K562 (cell line): Measurements from ENCODE around the gene PTAFR. TPM values are rescaled to one million over a fixed set of nuclear protein-coding genes. Genes with fewer than 3 reads are reported as not detected.

Source experiments
- ATAC-seq: fragments of 200-7000 bp; cut with Tn5 transposase; 3 replicates; pipeline ENCODE4 v1.9.1; 2020; ENCODE audit warnings: moderate library complexity
- BruUV-seq: library from RNA; stranded (reverse); fragments of 400-500 nt; replicated peaks from 2 replicates; lab custom pipeline; 2021; lab: Mats Ljungman, UMichigan
- CTCF ChIA-PET: fragments of 300-600 bp; formaldehyde crosslinking; extraction: SDS; loops from one replicate; lab custom pipeline; 2021; ENCODE audit warnings: low intra/inter-chr PET ratio; lab: Yijun Ruan, JAX
- POLR2A ChIA-PET: fragments of 300-600, 350-650 bp; sonication (Branson Sonifier 250); formaldehyde crosslinking; extraction: SDS; loops from one replicate; lab custom pipeline; 2021; ENCODE audit warnings: antibody characterized with exemption, inconsistent platforms; lab: Yijun Ruan, JAX
- DNase-seq, 4 experiments: peaks; one replicate each; pipeline versions ENCODE4 v3.0.0 to v3.0.0-alpha.2; 2011 to 2018; ENCODE audit warnings: low spot score in 3 of 4, mixed read lengths in 3 of 4; ENCODE audit errors: extremely low read depth in 1 of 4
- FAIRE-seq: peaks from 2 replicates; lab custom pipeline; 2011; peaks lifted over from hg19 to GRCh38; lab: Jason Lieb, UNC
- H2AFZ ChIP-seq: 2 replicates; pipeline ENCODE4 v1.6.0; 2011; ENCODE audit warnings: low read depth, low read length, control low read depth, inconsistent platforms
- H3K27ac ChIP-seq: fragments of 200-600 bp; 3 replicates; pipeline ENCODE4 v1.8.0; 2011; ENCODE audit warnings: low read depth, mild to moderate bottlenecking, control low read depth, inconsistent platforms, low read length, moderate library complexity, mixed read lengths; ENCODE audit errors: extremely low read depth
- H3K27me3 ChIP-seq, 2 experiments: fragments of 300-600 bp in 1 of 2; 2 replicates in 1 of 2; 3 replicates in 1 of 2; pipeline versions ENCODE4 v1.6.0 to v1.8.0; 2011; ENCODE audit warnings: inconsistent platforms in 2 of 2, low read length in 2 of 2, mild to moderate bottlenecking in 1 of 2, mixed read lengths in 1 of 2, moderate library complexity in 1 of 2; ENCODE audit not compliant: control insufficient read depth in 2 of 2, insufficient read depth in 2 of 2
- H3K36me3 ChIP-seq: fragments of 300-600 bp; 3 replicates; pipeline ENCODE4 v1.8.0; 2011; ENCODE audit warnings: mild to moderate bottlenecking, low read length, inconsistent platforms; ENCODE audit not compliant: control insufficient read depth, insufficient read depth
- H3K4me1 ChIP-seq, 2 experiments: fragments of 200-600 bp in 1 of 2; replicated peaks in 1 of 2; 2 replicates in 1 of 2; 3 replicates in 1 of 2; pipeline versions ENCODE4 v1.5.1 to v1.8.0; 2011; ENCODE audit warnings: inconsistent platforms in 2 of 2, low read length in 2 of 2, mild to moderate bottlenecking in 1 of 2, mixed read lengths in 1 of 2, moderate library complexity in 1 of 2; ENCODE audit not compliant: control insufficient read depth in 2 of 2, insufficient read depth in 2 of 2
- H3K4me2 ChIP-seq: 2 replicates; pipeline ENCODE4 v1.6.1; 2011; ENCODE audit warnings: low read length, control low read depth, inconsistent platforms, mixed read lengths; ENCODE audit not compliant: insufficient read depth
- H3K4me3 ChIP-seq: fragments of 200-600 bp; sonication (generic), shearing (Covaris generic); 2 replicates; pipeline ENCODE4 v1.5.1; 2016; ENCODE audit warnings: control low read depth, inconsistent platforms
- H3K79me2 ChIP-seq: fragments of 200-600 bp; 3 replicates; pipeline ENCODE4 v1.8.0; 2011; ENCODE audit warnings: low read length, inconsistent platforms; ENCODE audit not compliant: control insufficient read depth, insufficient read depth
- H3K9ac ChIP-seq, 2 experiments: 2 replicates each; pipeline versions ENCODE4 v1.6.0 to v1.6.1; 2011; ENCODE audit warnings: low read depth in 2 of 2, low read length in 2 of 2, control low read depth in 1 of 2, inconsistent platforms in 1 of 2, mild to moderate bottlenecking in 1 of 2, mixed read lengths in 1 of 2; ENCODE audit not compliant: insufficient read depth in 1 of 2
- H3K9me1 ChIP-seq: one replicate; pipeline ENCODE4 v1.6.0; 2011; ENCODE audit warnings: inconsistent platforms, mild to moderate bottlenecking, low read length, moderate library complexity; ENCODE audit not compliant: control insufficient read depth, insufficient read depth
- H3K9me3 ChIP-seq: replicated peaks from 2 replicates; pipeline ENCODE4 v1.5.1; 2011; ENCODE audit warnings: low read depth, low read length, inconsistent platforms; ENCODE audit not compliant: control insufficient read depth, insufficient read depth
- H4K20me1 ChIP-seq: replicated peaks from 2 replicates; pipeline ENCODE4 v1.6.1; 2011; ENCODE audit warnings: low read length, inconsistent platforms, mixed read lengths; ENCODE audit not compliant: control insufficient read depth, insufficient read depth
- ESRRB ChIP-seq: fragments of 250-450 bp; sonication (Bioruptor Pico); IDR thresholded peaks from 2 replicates; pipeline ENCODE4 v1.5.0; 2020; ENCODE audit warnings: mild to moderate bottlenecking, moderate library complexity, borderline replicate concordance
- KAT8 ChIP-seq: fragments of 450-650 bp; IDR thresholded peaks from 2 replicates; pipeline ENCODE4 v1.6.1; 2016; ENCODE audit warnings: low read depth, mild to moderate bottlenecking
- RB1 ChIP-seq: fragments of 450-650 bp; IDR thresholded peaks from 2 replicates; pipeline ENCODE4 v1.6.1; 2017; ENCODE audit warnings: low read depth, mild to moderate bottlenecking
- RBM25 ChIP-seq: fragments of 200-400 bp; formaldehyde crosslinking; IDR thresholded peaks from 2 replicates; pipeline ENCODE4 v1.6.1; 2018; ENCODE audit warnings: low read length, low read depth, moderate library complexity; ENCODE audit not compliant: severe bottlenecking
- SRSF1 ChIP-seq: fragments of 200-400 bp; formaldehyde crosslinking; IDR thresholded peaks from 2 replicates; pipeline ENCODE4 v1.6.1; 2017; ENCODE audit warnings: mild to moderate bottlenecking, low read depth, low read length, moderate library complexity
- SRSF3 ChIP-seq: fragments of 200-400 bp; formaldehyde crosslinking; IDR thresholded peaks from 2 replicates; pipeline ENCODE4 v1.6.1; 2016; ENCODE audit warnings: mild to moderate bottlenecking, low read length, moderate library complexity; ENCODE audit not compliant: insufficient read depth
- TCF7 ChIP-seq: sonication (generic); IDR thresholded peaks from 2 replicates; pipeline ENCODE4 v1.6.1; 2016; ENCODE audit warnings: antibody characterized with exemption, borderline replicate concordance
- ZFP1 ChIP-seq: fragments of 450-650 bp; formaldehyde crosslinking; IDR thresholded peaks from 2 replicates; pipeline ENCODE4 v1.4.0; 2020; ENCODE audit warnings: mild to moderate bottlenecking, mixed read lengths
- ZMIZ1 ChIP-seq, 2 experiments: fragments of 150-350 bp in 1 of 2; IDR thresholded peaks; 2 replicates each; pipeline ENCODE4 v1.6.1; 2012 to 2016; ENCODE audit warnings: low read depth in 2 of 2, low read length in 2 of 2, mild to moderate bottlenecking in 1 of 2, moderate library complexity in 1 of 2
- WGBS: fragments of 100-300 bp; shearing (Covaris generic); methylation state at CpG from one replicate; pipeline ENCODE4 v1.1.6; 2016; ENCODE audit warnings: low coverage, mixed read lengths; ENCODE audit not compliant: insufficient coverage; ENCODE audit errors: missing lambda C conversion rate; 5-methylcytosine and 5-hydroxymethylcytosine counted together
- in situ Hi-C: fragments of 300-500 bp; cut with MboI; formaldehyde crosslinking; loops from 4 replicates; pipeline ENCODE4 v1.15.0; 2018; ENCODE audit warnings: inconsistent platforms, mixed read lengths
- intact Hi-C: fragments of 100-400 bp; cut with micrococcal nuclease; formaldehyde crosslinking; loops from 2 replicates; pipeline ENCODE4 v1.14.2; 2022
- polyA plus RNA-seq, 8 experiments: library from polyadenylated mRNA; depleted of rRNA in 4 of 8; stranded (reverse) in 5 of 8; unstranded in 3 of 8; fragments of >200 nt; fragmentation: Nextera tagmentation in 2 of 8; fragmentation: Illumina TruSeq in 1 of 8; extraction: Ambion mirVana in 2 of 8; extraction: Trizol in 1 of 8; gene quantifications; 2 replicates each; pipeline versions ENCODE4 v1.2.1 to v1.2.3, GENCODE V29; 2011 to 2014; ENCODE audit warnings: inconsistent platforms in 1 of 8, missing spikeins in 1 of 8
- total RNA-seq, 7 experiments: library from RNA; depleted of rRNA in 6 of 7; stranded (reverse); fragments of >200 nt in 6 of 7; fragmentation: Illumina TruSeq in 2 of 7; extraction: Trizol in 2 of 7; gene quantifications; 2 replicates each; pipeline versions ENCODE4 v1.2.1 to v1.2.3, GENCODE V29; 2011 to 2021; ENCODE audit warnings: low replicate concordance in 1 of 7
- TF ChIP-seq, protein P1 (sequence below): sonication (generic); IDR thresholded peaks from 2 replicates; pipeline ENCODE4 v1.6.1; 2016
- TF ChIP-seq, protein P2 (sequence below): fragments of 200-800 bp; sonication (Bioruptor generic); IDR thresholded peaks from 2 replicates; pipeline ENCODE4 v1.6.1; 2017; ENCODE audit warnings: missing genetic modification characterization, missing compliant biosample characterization

PTAFR gene
- total and polyA plus RNA-seq, 9 of the 15 experiments (the other 6 are each of a cell fraction or from before 2014, with no cell fraction given) = 0.15 to 0.55 (median 0.40) TPM; not detected in 1

DNA sequence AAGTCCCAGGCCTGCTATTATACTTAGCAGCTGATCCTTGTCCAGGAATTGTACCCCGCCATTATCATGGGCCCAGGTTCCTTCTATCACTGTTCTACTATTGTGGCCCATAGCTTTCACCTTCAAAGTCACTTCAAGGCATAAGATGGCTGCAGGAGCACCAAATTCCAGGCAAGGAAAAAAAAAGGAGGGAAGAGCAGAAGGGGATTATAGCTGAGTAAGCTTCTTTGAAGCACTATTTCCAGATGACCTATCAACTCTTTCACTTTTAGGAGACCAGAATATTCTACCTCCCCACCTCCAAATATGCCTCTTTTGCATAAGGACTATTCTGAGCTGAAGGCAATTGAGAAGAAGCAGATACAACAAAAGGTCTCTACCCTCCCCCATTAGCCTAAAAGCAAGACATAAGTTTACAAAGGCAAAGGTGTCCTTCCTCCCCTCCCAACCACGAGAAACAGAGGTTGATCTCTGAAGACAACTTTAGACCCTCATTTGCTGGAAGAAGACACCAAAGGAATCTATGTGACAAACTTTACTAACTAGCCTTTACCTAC lies 41.8 kb downstream of the PTAFR start (continued):
- TF ChIP-seq ZMIZ1 (IDR thresholded peaks at IDR 0.05; ENCODE audit: low read depth in 2 of 2, low read length in 2 of 2) = no peak

GRCh38 chr1:28132171-28133167 lies 44.0 kb downstream of the PTAFR start:
- Histone ChIP-seq H3K79me2 (no peaks in the 10 kb centered on the region), H3K9me1 (no peaks in the 10 kb centered on the region), H3K27ac (no peak overlapping the region; the same call in 2 of the 3 replicates), H3K9ac (no peak overlapping the region), H3K4me1 (peaks cover 9 to 16% of the 10 kb centered on the region in 2 experiments; a peak in 4 of 5 replicates), H3K4me2 (no peak overlapping the region), H3K36me3 (no peaks in the 10 kb centered on the region), H3K4me3 (no peak overlapping the region), H4K20me1 (no peaks in the 10 kb centered on the region), H3K27me3 (no peaks in the 10 kb centered on the region), H3K9me3 (no peaks in the 10 kb centered on the region), H2AFZ (peak overlapping the region; percentile 30)
- FAIRE-seq (no peak), ATAC-seq (no peak), DNase-seq (peak in 1 of 4 experiments; percentile 36)
- in situ Hi-C loops (no loop called here), intact Hi-C loops (no loop called here)
- WGBS = 19% methylated on average over 11 of the region's 11 CpGs
- CTCF ChIA-PET = no interaction called here
- POLR2A ChIA-PET = interaction anchor here (1.0 kb wide), 1 partner anchor 12 kb away, joined by 3 read pairs; no protein-coding TSS in a partner anchor
- BruUV-seq = no TSS peak
- TF ChIP-seq RB1 = no peak
- TF ChIP-seq SRSF3 = no peak
- TF ChIP-seq KAT8 = no peak
- no peak for TF ChIP-seq ZFP1 (CRISPR knock-in tag)
- no peak for TF ChIP-seq RBM25
- TF ChIP-seq TCF7 = no peak
- no peak for TF ChIP-seq SRSF1
- TF ChIP-seq, protein P1, sequence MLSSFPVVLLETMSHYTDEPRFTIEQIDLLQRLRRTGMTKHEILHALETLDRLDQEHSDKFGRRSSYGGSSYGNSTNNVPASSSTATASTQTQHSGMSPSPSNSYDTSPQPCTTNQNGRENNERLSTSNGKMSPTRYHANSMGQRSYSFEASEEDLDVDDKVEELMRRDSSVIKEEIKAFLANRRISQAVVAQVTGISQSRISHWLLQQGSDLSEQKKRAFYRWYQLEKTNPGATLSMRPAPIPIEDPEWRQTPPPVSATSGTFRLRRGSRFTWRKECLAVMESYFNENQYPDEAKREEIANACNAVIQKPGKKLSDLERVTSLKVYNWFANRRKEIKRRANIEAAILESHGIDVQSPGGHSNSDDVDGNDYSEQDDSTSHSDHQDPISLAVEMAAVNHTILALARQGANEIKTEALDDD = peak; percentile 53; the same call in 1 of the 2 replicates
- no peak for TF ChIP-seq ESRRB
- TF ChIP-seq, protein P2, sequence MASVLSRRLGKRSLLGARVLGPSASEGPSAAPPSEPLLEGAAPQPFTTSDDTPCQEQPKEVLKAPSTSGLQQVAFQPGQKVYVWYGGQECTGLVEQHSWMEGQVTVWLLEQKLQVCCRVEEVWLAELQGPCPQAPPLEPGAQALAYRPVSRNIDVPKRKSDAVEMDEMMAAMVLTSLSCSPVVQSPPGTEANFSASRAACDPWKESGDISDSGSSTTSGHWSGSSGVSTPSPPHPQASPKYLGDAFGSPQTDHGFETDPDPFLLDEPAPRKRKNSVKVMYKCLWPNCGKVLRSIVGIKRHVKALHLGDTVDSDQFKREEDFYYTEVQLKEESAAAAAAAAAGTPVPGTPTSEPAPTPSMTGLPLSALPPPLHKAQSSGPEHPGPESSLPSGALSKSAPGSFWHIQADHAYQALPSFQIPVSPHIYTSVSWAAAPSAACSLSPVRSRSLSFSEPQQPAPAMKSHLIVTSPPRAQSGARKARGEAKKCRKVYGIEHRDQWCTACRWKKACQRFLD (CRISPR knock-in tag) = no peak
